HUES64 (cell line): ENCODE results near the gene ZNF451.
A peak's percentile ranks its signal among the peaks of the same experiment; 100 is the strongest.

Source experiments
- H3K27ac ChIP-seq: 2 replicates; pipeline ENCODE4 v1.7.0; 2013; ENCODE audit warnings: low read depth, low read length, inconsistent platforms
- H3K27me3 ChIP-seq: 2 replicates; pipeline ENCODE4 v1.6.1; 2013; ENCODE audit warnings: mild to moderate bottlenecking, low read length; ENCODE audit not compliant: insufficient read depth
- H3K36me3 ChIP-seq: 2 replicates; pipeline ENCODE4 v1.6.1; 2013; ENCODE audit warnings: mild to moderate bottlenecking, low read length; ENCODE audit not compliant: insufficient read depth
- H3K4me1 ChIP-seq: 2 replicates; pipeline ENCODE4 v1.6.1; 2013; ENCODE audit warnings: mild to moderate bottlenecking, low read length, moderate library complexity; ENCODE audit not compliant: insufficient read depth
- H3K4me3 ChIP-seq: 2 replicates; pipeline ENCODE4 v1.5.1; 2013; ENCODE audit warnings: mild to moderate bottlenecking, low read length, moderate library complexity
- H3K9ac ChIP-seq: 2 replicates; pipeline ENCODE4 v1.6.1; 2013; ENCODE audit warnings: mild to moderate bottlenecking, low read depth, low read length
- H3K9me3 ChIP-seq: 2 replicates; pipeline ENCODE4 v1.6.1; 2013; ENCODE audit warnings: low read depth, low read length; ENCODE audit not compliant: insufficient read depth
- WGBS: fragments of 150-250, 120-280 bp; methylation state at CpG from one replicate; pipeline ENCODE4 v1.1.7; 2013; ENCODE audit warnings: missing lambda C conversion rate; 5-methylcytosine and 5-hydroxymethylcytosine counted together

The ZNF451 gene

GRCh38 chr6:57174511-57174907 is 84.5 kb downstream of the ZNF451 start:
- H3K4me1 ChIP-seq, result peaks cover 30% of the 10 kb centered on the region
- H3K36me3 ChIP-seq, result no peaks in the 10 kb centered on the region
- no peaks in the 10 kb centered on the region for H3K9me3 ChIP-seq
- 65% methylated on average over 3 of the region's 3 CpGs for WGBS
- H3K27me3 ChIP-seq, result peaks cover 14% of the 10 kb centered on the region
- H3K4me3 ChIP-seq, result peak overlapping the region; percentile 75
- peak overlapping the region; percentile 71 for H3K27ac ChIP-seq
- H3K9ac ChIP-seq, result peak overlapping the region; percentile 82; the same call in 1 of the 2 replicates

- Histone ChIP-seq H3K4me1 (peaks cover 30% of the 10 kb centered on the region), H3K36me3 (peaks cover 9% of the 10 kb centered on the region), H3K27ac (no peak overlapping the region), H3K4me3 (no peak overlapping the region), H3K9me3 (no peaks in the 10 kb centered on the region), H3K27me3 (peaks cover 14% of the 10 kb centered on the region), H3K9ac (no peak overlapping the region)
- WGBS, result 95% methylated on average over 11 of the region's 11 CpGs
Measured at GRCh38 chr6:57177545-57178265, 87.7 kb downstream of the ZNF451 start.

GRCh38 chr6:57180596-57180995 is 90.6 kb downstream of the ZNF451 start:
- Histone ChIP-seq H3K9ac (no peak overlapping the region), H3K9me3 (no peaks in the 10 kb centered on the region), H3K36me3 (peaks cover 38% of the 10 kb centered on the region), H3K27me3 (no peaks in the 10 kb centered on the region), H3K4me1 (peaks cover 7% of the 10 kb centered on the region; the same call in 1 of the 2 replicates), H3K27ac (no peak overlapping the region), H3K4me3 (no peak overlapping the region)
- 88% methylated on average over 3 of the region's 3 CpGs for WGBS

GRCh38 chr6:57182017-57182432 is 92.0 kb downstream of the ZNF451 start:
- Histone ChIP-seq H3K9me3 (no peaks in the 10 kb centered on the region), H3K36me3 (peaks cover 49% of the 10 kb centered on the region), H3K4me1 (no peaks in the 10 kb centered on the region), H3K27ac (no peak overlapping the region), H3K27me3 (no peaks in the 10 kb centered on the region), H3K4me3 (no peak overlapping the region), H3K9ac (no peak overlapping the region)
- 94% methylated on average over 2 of the region's 2 CpGs for WGBS

- Histone ChIP-seq H3K27ac (no peak overlapping the region), H3K36me3 (peaks cover 58% of the 10 kb centered on the region), H3K9ac (no peak overlapping the region), H3K4me3 (no peak overlapping the region), H3K9me3 (no peaks in the 10 kb centered on the region), H3K27me3 (no peaks in the 10 kb centered on the region), H3K4me1 (no peaks in the 10 kb centered on the region)
- WGBS, result 99% methylated on average over 2 of the region's 2 CpGs
Measured at GRCh38 chr6:57183336-57183735, 93.3 kb downstream of the ZNF451 start.

GRCh38 chr6:57190140-57190539 is 100.2 kb downstream of the ZNF451 start:
- Histone ChIP-seq H3K4me3 (no peak overlapping the region), H3K36me3 (peaks cover 89% of the 10 kb centered on the region), H3K9ac (no peak overlapping the region), H3K27me3 (no peaks in the 10 kb centered on the region), H3K4me1 (no peaks in the 10 kb centered on the region), H3K27ac (no peak overlapping the region), H3K9me3 (no peaks in the 10 kb centered on the region)
- 98% methylated on average over 2 of the region's 2 CpGs for WGBS

- peaks cover 68% of the 10 kb centered on the region for H3K36me3 ChIP-seq
- H3K27me3 ChIP-seq, result no peaks in the 10 kb centered on the region
- H3K4me3 ChIP-seq, result no peak overlapping the region
- no peaks in the 10 kb centered on the region for H3K4me1 ChIP-seq
- H3K9ac ChIP-seq, result no peak overlapping the region
- no peak overlapping the region for H3K27ac ChIP-seq
- no peaks in the 10 kb centered on the region for H3K9me3 ChIP-seq
Measured at GRCh38 chr6:57193177-57193576, 103.2 kb downstream of the ZNF451 start.

GRCh38 chr6:57195457-57195856 is 105.5 kb downstream of the ZNF451 start:
- Histone ChIP-seq H3K4me1 (peaks cover 7% of the 10 kb centered on the region; the same call in 1 of the 2 replicates), H3K4me3 (no peak overlapping the region), H3K9me3 (no peaks in the 10 kb centered on the region), H3K27me3 (no peaks in the 10 kb centered on the region), H3K36me3 (peaks cover 50% of the 10 kb centered on the region), H3K9ac (no peak overlapping the region), H3K27ac (no peak overlapping the region)
- WGBS, result 94% methylated on average over 2 of the region's 2 CpGs

GRCh38 chr6:57198926-57199636 is 109.1 kb downstream of the ZNF451 start:
- WGBS, result 73% methylated on average over 6 of the region's 6 CpGs
- no peaks in the 10 kb centered on the region for H3K27me3 ChIP-seq
- peaks cover 14% of the 10 kb centered on the region; the same call in 1 of the 2 replicates for H3K36me3 ChIP-seq
- no peak overlapping the region for H3K9ac ChIP-seq
- no peaks in the 10 kb centered on the region for H3K9me3 ChIP-seq
- H3K4me1 ChIP-seq, result peaks cover 11% of the 10 kb centered on the region
- peak overlapping the region; percentile 25; the same call in 1 of the 2 replicates for H3K27ac ChIP-seq
- H3K4me3 ChIP-seq, result no peak overlapping the region

GRCh38 chr6:57201718-57202117 is 111.7 kb downstream of the ZNF451 start:
- WGBS, result 92% methylated on average over 1 of the region's 1 CpG
- Histone ChIP-seq H3K27ac (no peak overlapping the region), H3K4me3 (no peak overlapping the region), H3K4me1 (peaks cover 17% of the 10 kb centered on the region), H3K36me3 (no peaks in the 10 kb centered on the region), H3K9ac (no peak overlapping the region), H3K9me3 (no peaks in the 10 kb centered on the region), H3K27me3 (no peaks in the 10 kb centered on the region)

- Histone ChIP-seq H3K27ac (no peak overlapping the region), H3K9ac (no peak overlapping the region)
- 93% methylated on average over 7 of the region's 7 CpGs for WGBS
Measured at GRCh38 chr6:57205550-57206328, 115.8 kb downstream of the ZNF451 start.

More at GRCh38 chr6:57205550-57206328, 115.8 kb downstream of the ZNF451 start:
- Histone ChIP-seq H3K36me3 (no peaks in the 10 kb centered on the region), H3K9me3 (no peaks in the 10 kb centered on the region), H3K4me1 (peaks cover 15% of the 10 kb centered on the region), H3K27me3 (no peaks in the 10 kb centered on the region), H3K4me3 (no peak overlapping the region)
